ENCODE results near the gene GSKIP.
A peak's percentile ranks its signal among the peaks of the same experiment; 100 is the strongest.

GSKIP gene

GRCh38 chr14:96409701-96410100 is 46.4 kb downstream of the GSKIP start:
- DNase-seq, result no peak

DNA sequence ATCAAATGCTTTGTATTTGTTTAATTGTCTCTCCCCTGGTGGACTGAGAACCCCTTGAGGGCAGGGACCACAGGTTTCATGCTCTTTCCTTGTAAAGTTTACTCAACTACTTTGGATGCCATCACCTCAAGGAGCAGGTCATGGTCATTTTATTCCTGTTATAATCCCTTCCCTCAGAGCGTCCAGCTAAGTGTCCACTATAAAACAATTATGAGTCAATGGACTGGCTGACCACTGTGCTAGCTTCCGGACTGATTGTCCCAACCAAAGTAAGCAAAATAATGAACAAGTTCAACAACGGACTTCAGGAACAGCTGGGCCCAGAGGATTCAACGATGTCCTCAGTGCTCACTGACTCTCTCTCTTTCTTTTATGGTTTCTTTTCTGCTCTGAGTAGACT is 46.8 kb downstream of the GSKIP start:
- in situ Hi-C loops (cut with MboI; ENCODE audit: low pct_unique_long_range_greater_than_20kb, low sequenced_read_pairs), result no loop called here
- DNase-seq, result no peak

More at GRCh38 chr14:96409701-96410100, 46.4 kb downstream of the GSKIP start:
- in situ Hi-C loops (cut with MboI; ENCODE audit: low pct_unique_long_range_greater_than_20kb, low sequenced_read_pairs), result no loop called here

DNA sequence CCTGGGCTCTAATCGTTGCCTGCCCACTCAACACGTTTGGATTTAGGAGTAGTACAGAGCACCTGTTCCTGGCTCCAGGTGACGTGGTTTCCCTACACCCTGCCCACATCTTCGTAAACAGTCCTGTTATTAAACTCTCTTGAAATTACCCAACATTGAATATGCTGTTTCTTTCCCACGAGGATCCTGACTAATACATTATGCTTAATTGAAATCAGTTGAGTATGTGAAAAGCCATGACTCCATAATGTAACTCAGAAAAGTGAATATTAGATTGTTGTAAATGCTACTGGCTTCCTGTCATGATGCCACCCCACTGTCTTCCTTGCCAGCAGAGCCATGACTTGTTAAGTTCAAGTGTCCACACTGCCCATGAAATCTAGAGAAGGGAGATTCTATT is 50.2 kb downstream of the GSKIP start:
- in situ Hi-C loops (cut with MboI; ENCODE audit: low pct_unique_long_range_greater_than_20kb, low sequenced_read_pairs), result no loop called here
- no peak for DNase-seq

GRCh38 chr14:96415559-96415958 is 52.2 kb downstream of the GSKIP start:
- in situ Hi-C loops (cut with MboI; ENCODE audit: low pct_unique_long_range_greater_than_20kb, low sequenced_read_pairs), result no loop called here
- no peak for DNase-seq

GRCh38 chr14:96416292-96416691 is 53.0 kb downstream of the GSKIP start:
- in situ Hi-C loops (cut with MboI; ENCODE audit: low pct_unique_long_range_greater_than_20kb, low sequenced_read_pairs), result no loop called here

GRCh38 chr14:96417254-96417653 is 53.9 kb downstream of the GSKIP start:
- in situ Hi-C loops (cut with MboI; ENCODE audit: low pct_unique_long_range_greater_than_20kb, low sequenced_read_pairs), result no loop called here
- no peak for DNase-seq

More at GRCh38 chr14:96416292-96416691, 53.0 kb downstream of the GSKIP start:
- DNase-seq, result no peak

GRCh38 chr14:96418075-96418474 is 54.7 kb downstream of the GSKIP start:
- DNase-seq, result no peak
- in situ Hi-C loops (cut with MboI; ENCODE audit: low pct_unique_long_range_greater_than_20kb, low sequenced_read_pairs), result no loop called here

DNA sequence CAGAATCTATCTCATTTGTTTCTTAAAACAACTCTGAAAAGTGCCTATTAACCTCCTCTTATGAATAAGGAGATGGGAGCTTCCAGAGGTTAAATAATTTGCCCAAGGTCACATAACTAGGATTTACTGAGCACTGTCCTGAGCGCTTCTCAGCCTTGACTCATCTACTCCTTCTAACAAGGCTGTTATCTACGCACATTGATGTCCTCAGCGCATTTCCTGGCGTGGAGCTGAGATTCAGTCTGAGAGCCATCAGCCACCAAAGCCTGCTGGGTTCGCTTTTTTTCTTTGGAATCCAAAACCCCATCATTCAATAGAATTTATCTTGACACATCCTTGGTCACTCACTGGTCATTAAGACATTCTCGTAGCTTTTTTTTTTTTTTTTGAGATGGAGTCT is 57.9 kb downstream of the GSKIP start:
- in situ Hi-C loops (cut with MboI; ENCODE audit: low pct_unique_long_range_greater_than_20kb, low sequenced_read_pairs), result loop anchor here (10.0 kb wide), 1 partner anchor 126 kb away; no protein-coding TSS in a partner anchor
- DNase-seq, result no peak

DNA sequence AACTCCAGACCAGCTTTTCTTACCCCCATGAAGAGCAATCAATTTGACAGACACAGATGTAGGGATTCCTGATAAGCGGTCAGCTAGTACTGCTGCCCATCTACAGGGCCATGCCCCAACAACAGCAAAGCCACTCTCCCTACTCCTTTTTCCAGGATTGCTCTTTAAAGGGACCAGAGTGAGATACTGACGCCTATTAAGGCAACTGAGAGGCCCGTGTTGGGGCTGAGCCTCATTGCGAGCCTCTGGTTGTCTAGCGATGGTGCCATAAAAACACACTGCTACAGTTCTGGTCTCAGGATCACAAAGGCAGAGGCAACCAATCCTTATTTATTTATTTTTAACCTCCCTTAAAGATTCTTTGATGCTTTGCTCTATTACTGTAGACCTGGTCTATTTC is 59.7 kb downstream of the GSKIP start:
- no peak for DNase-seq
- in situ Hi-C loops (cut with MboI; ENCODE audit: low pct_unique_long_range_greater_than_20kb, low sequenced_read_pairs), result loop anchor here (10.0 kb wide), 1 partner anchor 128 kb away; no protein-coding TSS in a partner anchor

- DNase-seq, result no peak
- in situ Hi-C loops (cut with MboI; ENCODE audit: low pct_unique_long_range_greater_than_20kb, low sequenced_read_pairs), result loop anchor here (10.0 kb wide), 1 partner anchor 129 kb away; no protein-coding TSS in a partner anchor
These were observed 60.3 kb downstream of the GSKIP start for GRCh38 chr14:96423446-96424108.

DNA sequence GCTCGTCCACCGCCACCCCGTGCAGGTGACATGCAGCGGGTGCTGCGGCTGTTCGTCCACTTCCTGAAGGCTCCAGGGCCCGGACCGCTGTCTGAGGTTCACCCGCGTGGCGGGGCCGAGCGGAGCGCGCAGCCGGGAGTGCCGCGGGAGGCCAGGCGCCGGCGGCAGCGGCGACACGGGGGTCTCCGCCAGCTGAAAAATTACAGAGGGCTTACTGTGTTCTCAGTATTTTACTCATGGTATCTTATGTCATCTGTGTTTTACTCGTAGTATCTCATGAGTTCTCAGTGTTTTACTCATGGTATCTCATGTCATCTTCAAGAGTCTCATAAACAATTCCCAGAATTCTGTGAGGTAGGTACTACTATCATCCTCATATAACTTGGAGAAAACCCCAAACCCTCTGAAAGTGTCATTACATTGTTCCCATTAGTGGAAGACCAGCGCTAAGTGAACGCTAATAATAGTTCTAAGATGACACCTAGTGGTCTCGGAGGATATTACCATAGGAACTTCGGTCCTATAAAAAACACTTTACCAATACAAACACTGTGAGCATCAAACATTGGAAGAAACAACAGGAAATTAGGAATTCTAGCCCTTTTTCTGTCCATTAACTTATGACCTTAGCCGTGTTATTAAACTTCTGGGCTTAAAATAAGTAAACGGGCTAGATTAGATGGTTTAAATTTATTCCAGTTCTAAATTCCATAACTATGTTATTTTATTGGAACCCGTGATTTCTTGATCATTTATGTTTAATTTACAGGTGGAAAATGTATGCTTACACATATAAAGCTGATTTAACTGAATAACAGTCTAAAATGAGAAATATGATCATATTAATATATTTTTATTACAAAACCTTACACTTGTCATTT is 61.0 kb downstream of the GSKIP start:
- peak; percentile 81 for DNase-seq
- in situ Hi-C loops (cut with MboI; ENCODE audit: low pct_unique_long_range_greater_than_20kb, low sequenced_read_pairs), result loop anchor here (10.0 kb wide), 1 partner anchor 130 kb away; no protein-coding TSS in a partner anchor

DNA sequence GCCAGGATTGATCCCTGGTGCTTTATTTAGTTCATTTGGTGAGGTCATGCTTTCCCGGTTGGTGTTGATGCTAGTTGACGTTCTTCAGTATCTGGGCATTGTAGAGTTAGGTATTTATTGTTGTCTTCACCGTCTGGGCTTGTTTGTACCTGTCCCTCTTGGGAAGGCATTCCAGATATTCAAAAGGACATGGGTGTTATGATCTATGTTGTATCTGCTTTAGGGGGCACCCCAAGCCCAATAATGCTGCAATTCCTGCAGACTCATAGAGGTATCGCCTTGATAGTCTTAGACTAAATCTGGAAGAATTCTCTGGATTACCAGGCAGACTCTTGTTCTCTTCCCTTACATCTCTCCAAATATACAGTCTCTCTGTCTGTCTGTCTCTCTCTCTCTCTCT is 70.7 kb downstream of the GSKIP start:
- in situ Hi-C loops (cut with MboI; ENCODE audit: low pct_unique_long_range_greater_than_20kb, low sequenced_read_pairs), result no loop called here
- no peak for DNase-seq

Measured in KBM-7 (cell line).